MCF 10A (cell line): ENCODE results near the gene CELF6. TPM values are rescaled to one million over a fixed set of nuclear protein-coding genes. Genes with fewer than 3 reads are reported as not detected.

Experiments used
- BruUV-seq: library from RNA; stranded (reverse); fragments of 400-500 nt; replicated peaks from 2 replicates; lab custom pipeline; 2021; lab: Mats Ljungman, UMichigan
- CTCF ChIA-PET: fragments of 300-600 bp; sonication (Branson Sonifier 250); formaldehyde crosslinking; extraction: SDS; loops from one replicate; lab custom pipeline; 2021; ENCODE audit warnings: antibody characterized with exemption, inconsistent platforms; lab: Yijun Ruan, JAX
- POLR2A ChIA-PET: fragments of 300-600, 350-650 bp; sonication (Branson Sonifier 250); formaldehyde crosslinking; extraction: SDS; loops from one replicate; lab custom pipeline; 2020; ENCODE audit warnings: antibody characterized with exemption, inconsistent platforms; lab: Yijun Ruan, JAX
- DNase-seq: peaks from one replicate; pipeline ENCODE4 v3.0.0-alpha.2; 2018; ENCODE audit not compliant: unreplicated experiment
- H3K27ac Mint-ChIP-seq: one replicate; pipeline ENCODE4 v1.8.0; 2022; ENCODE audit warnings: mild to moderate bottlenecking, low read depth, mixed read lengths; ENCODE audit not compliant: unreplicated experiment
- H3K27me3 Mint-ChIP-seq: one replicate; pipeline ENCODE4 v1.8.0; 2022; ENCODE audit warnings: mixed read lengths; ENCODE audit not compliant: insufficient read depth, unreplicated experiment
- H3K36me3 Mint-ChIP-seq: one replicate; pipeline ENCODE4 v1.8.0; 2022; ENCODE audit warnings: mild to moderate bottlenecking, moderate library complexity, mixed read lengths; ENCODE audit not compliant: insufficient read depth, unreplicated experiment
- H3K4me1 Mint-ChIP-seq: one replicate; pipeline ENCODE4 v1.8.0; 2022; ENCODE audit warnings: mixed read lengths; ENCODE audit not compliant: insufficient read depth, unreplicated experiment
- H3K4me3 Mint-ChIP-seq: one replicate; pipeline ENCODE4 v1.8.0; 2022; ENCODE audit warnings: mild to moderate bottlenecking, moderate library complexity, mixed read lengths; ENCODE audit not compliant: unreplicated experiment
- H3K9me3 Mint-ChIP-seq: one replicate; pipeline ENCODE4 v1.8.0; 2022; ENCODE audit warnings: mixed read lengths; ENCODE audit not compliant: unreplicated experiment
- CTCF ChIP-seq: fragments of 200-600 bp; IDR thresholded peaks from one replicate; pipeline ENCODE4 v1.8.0; 2022; ENCODE audit warnings: antibody characterized with exemption, mild to moderate bottlenecking; ENCODE audit not compliant: unreplicated experiment
- intact Hi-C: fragments of 100-400 bp; cut with micrococcal nuclease; formaldehyde crosslinking; loops from 2 replicates; pipeline ENCODE4 v1.14.1; 2022
- total RNA-seq: library from RNA; stranded (reverse); gene quantifications from 2 replicates; pipeline ENCODE4 v1.2.3, GENCODE V29; 2022

The CELF6 gene
- total RNA-seq, 1 experiment from 2014 or later: 0.26 TPM

GRCh38 chr15:72288796-72289596 is 31.0 kb downstream of the CELF6 start:
- Mint-ChIP-seq H3K27ac (no peak overlapping the region), H3K27me3 (no peaks in the 10 kb centered on the region), H3K36me3 (peaks cover 6% of the 10 kb centered on the region), H3K4me1 (no peaks in the 10 kb centered on the region), H3K9me3 (no peaks in the 10 kb centered on the region), H3K4me3 (no peak overlapping the region)
- ChIA-PET CTCF (no interaction called here), POLR2A (no interaction called here)
- intact Hi-C loops: no loop called here
- TF ChIP-seq CTCF: no peak
- BruUV-seq: no TSS peak
- DNase-seq: no peak

GRCh38 chr15:72285927-72286516 is 33.9 kb downstream of the CELF6 start:
- Mint-ChIP-seq H3K27ac (no peak overlapping the region), H3K4me1 (no peaks in the 10 kb centered on the region), H3K4me3 (no peak overlapping the region), H3K27me3 (no peaks in the 10 kb centered on the region), H3K9me3 (no peaks in the 10 kb centered on the region), H3K36me3 (peaks cover 6% of the 10 kb centered on the region)
- ChIA-PET CTCF (interaction anchor here (0.6 to 2.5 kb wide), 3 partner anchors 26 to 304 kb away, joined by 3 to 10 read pairs (median 5); no protein-coding TSS in a partner anchor), POLR2A (interaction anchor here (1.2 to 1.4 kb wide), 2 partner anchors 12 to 13 kb away, joined by 3 to 4 read pairs; no protein-coding TSS in a partner anchor)
- peak; percentile 56 for TF ChIP-seq CTCF
- BruUV-seq: no TSS peak
- DNase-seq: peak; percentile 43
- intact Hi-C loops: loop anchor here (1.0 kb wide), 1 partner anchor 87 kb away; no protein-coding TSS in a partner anchor

- no peak for DNase-seq
- ChIA-PET POLR2A (interaction anchor here (1.0 to 1.4 kb wide), 3 partner anchors 10 to 12 kb away, joined by 3 to 4 read pairs (median 3); no protein-coding TSS in a partner anchor), CTCF (interaction anchor here (1.0 to 4.5 kb wide), 2 partner anchors 11 to 27 kb away, joined by 4 to 24 read pairs; no protein-coding TSS in a partner anchor)
- no TSS peak for BruUV-seq
- Mint-ChIP-seq H3K36me3 (peaks cover 6% of the 10 kb centered on the region), H3K4me3 (no peak overlapping the region), H3K27ac (no peak overlapping the region), H3K9me3 (no peaks in the 10 kb centered on the region), H3K4me1 (no peaks in the 10 kb centered on the region), H3K27me3 (no peaks in the 10 kb centered on the region)
- TF ChIP-seq CTCF: no peak
- intact Hi-C loops: no loop called here
Measured at GRCh38 chr15:72285402-72285801, 34.6 kb downstream of the CELF6 start.

GRCh38 chr15:72284781-72285180 is 35.2 kb downstream of the CELF6 start:
- intact Hi-C loops: no loop called here
- no peak for TF ChIP-seq CTCF
- ChIA-PET CTCF (interaction anchor here (1.0 to 4.5 kb wide), 2 partner anchors 11 to 28 kb away, joined by 4 to 24 read pairs; no protein-coding TSS in a partner anchor), POLR2A (interaction anchor here (1.0 to 1.4 kb wide), 3 partner anchors 11 to 12 kb away, joined by 3 to 4 read pairs (median 3); no protein-coding TSS in a partner anchor)
- H3K9me3 Mint-ChIP-seq: no peaks in the 10 kb centered on the region
- H3K4me3 Mint-ChIP-seq: no peak overlapping the region
- no peaks in the 10 kb centered on the region for H3K4me1 Mint-ChIP-seq
- no peaks in the 10 kb centered on the region for H3K27me3 Mint-ChIP-seq
- H3K27ac Mint-ChIP-seq: no peak overlapping the region
- no TSS peak for BruUV-seq
- DNase-seq: no peak
- peaks cover 6% of the 10 kb centered on the region for H3K36me3 Mint-ChIP-seq
